Liver (tissue), 9 donors: ENCODE measurements around the gene MYO10. TPM values are rescaled to one million over a fixed set of nuclear protein-coding genes. Genes with fewer than 3 reads are reported as not detected.

Experiments used
- DNase-seq: peaks from one replicate; pipeline ENCODE4 v3.0.0-alpha.2; 2017; ENCODE audit warnings: low spot score
- H3K27ac ChIP-seq, 2 donors: one replicate each; pipeline ENCODE4 v1.7.0; 2013; ENCODE audit warnings: inconsistent platforms in 2 of 2, low read length in 2 of 2, control low read depth in 1 of 2, low read depth in 1 of 2, mild to moderate bottlenecking in 1 of 2
- H3K27me3 ChIP-seq, 4 donors: one replicate each; pipeline versions ENCODE4 v1.6.1 to v1.7.0; 2013; ENCODE audit warnings: low read length in 3 of 4, inconsistent platforms in 1 of 4, mild to moderate bottlenecking in 1 of 4, moderate library complexity in 1 of 4; ENCODE audit not compliant: control insufficient read depth in 4 of 4, insufficient read depth in 4 of 4
- H3K36me3 ChIP-seq, 4 donors: one replicate each; pipeline versions ENCODE4 v1.6.1 to v1.7.0; 2013; ENCODE audit warnings: low read length in 3 of 4, mild to moderate bottlenecking in 3 of 4, low read depth in 1 of 4, moderate library complexity in 1 of 4; ENCODE audit not compliant: control insufficient read depth in 4 of 4, insufficient read depth in 3 of 4
- H3K4me1 ChIP-seq, 4 donors: one replicate each; pipeline versions ENCODE4 v1.6.1 to v1.7.0; 2013; ENCODE audit warnings: low read length in 3 of 4, mild to moderate bottlenecking in 3 of 4, moderate library complexity in 1 of 4; ENCODE audit not compliant: control insufficient read depth in 4 of 4, insufficient read depth in 4 of 4
- H3K4me3 ChIP-seq, 3 donors: one replicate each; pipeline versions ENCODE4 v1.6.1 to v1.7.0; 2013; ENCODE audit warnings: low read length in 3 of 3, control low read depth in 1 of 3, low read depth in 1 of 3, mild to moderate bottlenecking in 1 of 3
- H3K9ac ChIP-seq, 2 donors: one replicate each; pipeline ENCODE4 v1.7.0; 2013; ENCODE audit warnings: low read length in 2 of 2, mild to moderate bottlenecking in 2 of 2, moderate library complexity in 2 of 2, control low read depth in 1 of 2, low read depth in 1 of 2
- H3K9me3 ChIP-seq, 4 donors: one replicate each; pipeline versions ENCODE4 v1.6.1 to v1.7.0; 2013; ENCODE audit warnings: low read length in 3 of 4; ENCODE audit not compliant: control insufficient read depth in 4 of 4
- EGR1 ChIP-seq, 2 donors: IDR thresholded peaks; 2 replicates each; pipeline ENCODE4 v1.6.1; 2016 to 2018; ENCODE audit warnings: antibody characterized with exemption in 2 of 2, low read depth in 2 of 2
- FOXA1 ChIP-seq: IDR thresholded peaks from 2 replicates; pipeline ENCODE4 v1.6.1; 2016; ENCODE audit warnings: antibody characterized with exemption
- FOXA2 ChIP-seq: IDR thresholded peaks from 2 replicates; pipeline ENCODE4 v1.6.1; 2016; ENCODE audit warnings: antibody characterized with exemption
- HNF4A ChIP-seq, 2 donors: conservative IDR thresholded peaks; 2 replicates each; pipeline ENCODE4 v1.6.1; 2016; ENCODE audit warnings: antibody characterized with exemption in 2 of 2, mild to moderate bottlenecking in 2 of 2
- HNF4G ChIP-seq: IDR thresholded peaks from 2 replicates; pipeline ENCODE4 v1.6.1; 2016; ENCODE audit warnings: antibody characterized with exemption
- JUND ChIP-seq, 2 donors: IDR thresholded peaks; 2 replicates each; pipeline ENCODE4 v1.6.1; 2016; ENCODE audit warnings: antibody characterized with exemption in 2 of 2
- NR2F2 ChIP-seq: IDR thresholded peaks from 2 replicates; pipeline ENCODE4 v1.6.1; 2016; ENCODE audit warnings: antibody characterized with exemption
- RXRA ChIP-seq, 2 donors: IDR thresholded peaks; 2 replicates each; pipeline ENCODE4 v1.6.1; 2017 to 2018; ENCODE audit warnings: antibody characterized with exemption in 2 of 2, mild to moderate bottlenecking in 1 of 2
- SP1 ChIP-seq: IDR thresholded peaks from 2 replicates; pipeline ENCODE4 v1.6.1; 2018; ENCODE audit warnings: antibody characterized with exemption, mild to moderate bottlenecking
- TAF1 ChIP-seq: conservative IDR thresholded peaks from 2 replicates; pipeline ENCODE4 v1.6.1; 2016; ENCODE audit warnings: antibody characterized with exemption, mild to moderate bottlenecking
- YY1 ChIP-seq: IDR thresholded peaks from 2 replicates; pipeline ENCODE4 v1.6.1; 2016; ENCODE audit warnings: antibody characterized with exemption, mild to moderate bottlenecking
- WGBS: extraction: QIAGEN DNeasy Blood & Tissue Kit; methylation state at CpG from one replicate; pipeline ENCODE4 v1.1.7; 2013; 5-methylcytosine and 5-hydroxymethylcytosine counted together
- polyA plus RNA-seq, 2 donors: library from polyadenylated mRNA; stranded (reverse) in 1 of 2; unstranded in 1 of 2; fragments of 200-250 nt in 1 of 2; fragments of >200 nt in 1 of 2; fragmentation: Nextera tagmentation in 1 of 2; extraction: Ambion mirVana in 1 of 2; gene quantifications; one replicate each; pipeline versions ENCODE4 v1.2.1 to v1.2.3, GENCODE V29; 2013 to 2015
- total RNA-seq, 2 donors: library from RNA; depleted of rRNA; stranded (reverse); fragments of >200 nt; gene quantifications; one replicate each; pipeline ENCODE4 v1.2.3, GENCODE V29; 2014
- TF ChIP-seq, protein P1 (sequence below): IDR thresholded peaks from 2 replicates; pipeline ENCODE4 v1.6.1; 2016; ENCODE audit warnings: antibody characterized with exemption, mild to moderate bottlenecking
- TF ChIP-seq, protein P2 (sequence below): IDR thresholded peaks from 2 replicates; pipeline ENCODE4 v1.6.1; 2016; ENCODE audit warnings: antibody characterized with exemption
- TF ChIP-seq, protein P3 (sequence below): IDR thresholded peaks from 2 replicates; pipeline ENCODE4 v1.6.1; 2016; ENCODE audit warnings: antibody characterized with exemption
- TF ChIP-seq, protein P4 (sequence below): IDR thresholded peaks from 2 replicates; pipeline ENCODE4 v1.6.1; 2016; ENCODE audit warnings: antibody characterized with exemption
- TF ChIP-seq, protein P5 (sequence below): fragments of 150-350 bp; IDR thresholded peaks from 2 replicates; pipeline ENCODE4 v1.5.1; 2017; ENCODE audit warnings: improper control_type of control experiment, low read depth, low read length; ENCODE audit not compliant: missing input control
- donor health status: healthy.
- donor health status: healthy.
- donor health status: healthy.
- donor health status: healthy.
- donor health status: healthy.

Gene MYO10
- total and polyA plus RNA-seq, 4 donors, result 4.3 to 15.3 (median 7.1) TPM

DNA sequence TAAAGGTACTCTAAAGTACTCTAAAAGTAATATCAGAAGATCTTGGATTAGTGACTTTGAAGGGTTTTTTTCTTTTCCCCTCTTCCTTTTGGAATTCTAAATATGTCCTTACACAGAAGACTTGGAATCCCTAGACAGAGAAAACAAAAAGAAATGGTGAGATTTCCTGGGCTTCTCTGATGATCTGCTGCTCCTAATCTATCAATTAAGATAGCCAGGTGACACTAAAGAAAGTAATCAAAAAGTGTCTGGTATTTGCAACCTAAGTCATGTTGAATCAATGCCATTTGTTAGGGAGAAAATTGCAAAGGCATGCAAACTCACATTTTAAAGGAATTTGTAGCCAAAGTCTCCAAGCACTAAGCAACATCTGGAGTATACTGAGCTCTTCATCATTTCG lies 29.5 kb upstream of the MYO10 start:
- Histone ChIP-seq H3K4me1 (no peaks in the 10 kb centered on the region), H3K27me3 (no peaks in the 10 kb centered on the region), H3K9me3 (no peaks in the 10 kb centered on the region), H3K4me3 (no peak overlapping the region), H3K36me3 (no peaks in the 10 kb centered on the region), H3K27ac (no peak overlapping the region), H3K9ac (no peak overlapping the region)
- TF ChIP-seq HNF4G (no peak), NR2F2 (no peak), YY1 (no peak), EGR1 (IDR thresholded peaks at IDR 0.05; ENCODE audit: low read depth in 2 of 2) (no peak), FOXA1 (no peak)
- TF ChIP-seq, protein P1, sequence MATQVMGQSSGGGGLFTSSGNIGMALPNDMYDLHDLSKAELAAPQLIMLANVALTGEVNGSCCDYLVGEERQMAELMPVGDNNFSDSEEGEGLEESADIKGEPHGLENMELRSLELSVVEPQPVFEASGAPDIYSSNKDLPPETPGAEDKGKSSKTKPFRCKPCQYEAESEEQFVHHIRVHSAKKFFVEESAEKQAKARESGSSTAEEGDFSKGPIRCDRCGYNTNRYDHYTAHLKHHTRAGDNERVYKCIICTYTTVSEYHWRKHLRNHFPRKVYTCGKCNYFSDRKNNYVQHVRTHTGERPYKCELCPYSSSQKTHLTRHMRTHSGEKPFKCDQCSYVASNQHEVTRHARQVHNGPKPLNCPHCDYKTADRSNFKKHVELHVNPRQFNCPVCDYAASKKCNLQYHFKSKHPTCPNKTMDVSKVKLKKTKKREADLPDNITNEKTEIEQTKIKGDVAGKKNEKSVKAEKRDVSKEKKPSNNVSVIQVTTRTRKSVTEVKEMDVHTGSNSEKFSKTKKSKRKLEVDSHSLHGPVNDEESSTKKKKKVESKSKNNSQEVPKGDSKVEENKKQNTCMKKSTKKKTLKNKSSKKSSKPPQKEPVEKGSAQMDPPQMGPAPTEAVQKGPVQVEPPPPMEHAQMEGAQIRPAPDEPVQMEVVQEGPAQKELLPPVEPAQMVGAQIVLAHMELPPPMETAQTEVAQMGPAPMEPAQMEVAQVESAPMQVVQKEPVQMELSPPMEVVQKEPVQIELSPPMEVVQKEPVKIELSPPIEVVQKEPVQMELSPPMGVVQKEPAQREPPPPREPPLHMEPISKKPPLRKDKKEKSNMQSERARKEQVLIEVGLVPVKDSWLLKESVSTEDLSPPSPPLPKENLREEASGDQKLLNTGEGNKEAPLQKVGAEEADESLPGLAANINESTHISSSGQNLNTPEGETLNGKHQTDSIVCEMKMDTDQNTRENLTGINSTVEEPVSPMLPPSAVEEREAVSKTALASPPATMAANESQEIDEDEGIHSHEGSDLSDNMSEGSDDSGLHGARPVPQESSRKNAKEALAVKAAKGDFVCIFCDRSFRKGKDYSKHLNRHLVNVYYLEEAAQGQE, result no peak
- TF ChIP-seq, protein P2, sequence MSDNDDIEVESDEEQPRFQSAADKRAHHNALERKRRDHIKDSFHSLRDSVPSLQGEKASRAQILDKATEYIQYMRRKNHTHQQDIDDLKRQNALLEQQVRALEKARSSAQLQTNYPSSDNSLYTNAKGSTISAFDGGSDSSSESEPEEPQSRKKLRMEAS, result no peak
- TF ChIP-seq, protein P3, sequence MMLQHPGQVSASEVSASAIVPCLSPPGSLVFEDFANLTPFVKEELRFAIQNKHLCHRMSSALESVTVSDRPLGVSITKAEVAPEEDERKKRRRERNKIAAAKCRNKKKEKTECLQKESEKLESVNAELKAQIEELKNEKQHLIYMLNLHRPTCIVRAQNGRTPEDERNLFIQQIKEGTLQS, result no peak
- DNase-seq, result no peak
- WGBS, result 38% methylated on average over 1 of the region's 1 CpG

DNA sequence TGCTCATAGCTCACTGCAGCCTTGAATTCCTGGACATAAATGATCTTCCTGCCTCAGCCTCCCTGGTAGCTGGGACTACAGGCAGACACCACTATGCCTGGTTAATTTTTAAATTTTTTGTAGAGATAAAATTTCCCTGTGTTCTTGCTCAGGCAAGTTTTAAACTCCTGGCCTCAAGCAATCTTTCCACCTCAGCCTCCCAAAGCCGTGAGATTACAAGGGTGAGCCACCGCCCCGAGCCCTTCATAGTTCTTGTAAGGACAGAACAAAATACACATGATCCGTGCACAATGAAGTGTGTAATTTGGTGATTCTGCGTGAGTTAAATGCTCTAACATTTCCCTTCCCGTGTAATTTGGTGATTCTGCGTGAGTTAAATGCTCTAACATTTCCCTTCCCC lies 27.7 kb upstream of the MYO10 start:
- TF ChIP-seq, protein P4, sequence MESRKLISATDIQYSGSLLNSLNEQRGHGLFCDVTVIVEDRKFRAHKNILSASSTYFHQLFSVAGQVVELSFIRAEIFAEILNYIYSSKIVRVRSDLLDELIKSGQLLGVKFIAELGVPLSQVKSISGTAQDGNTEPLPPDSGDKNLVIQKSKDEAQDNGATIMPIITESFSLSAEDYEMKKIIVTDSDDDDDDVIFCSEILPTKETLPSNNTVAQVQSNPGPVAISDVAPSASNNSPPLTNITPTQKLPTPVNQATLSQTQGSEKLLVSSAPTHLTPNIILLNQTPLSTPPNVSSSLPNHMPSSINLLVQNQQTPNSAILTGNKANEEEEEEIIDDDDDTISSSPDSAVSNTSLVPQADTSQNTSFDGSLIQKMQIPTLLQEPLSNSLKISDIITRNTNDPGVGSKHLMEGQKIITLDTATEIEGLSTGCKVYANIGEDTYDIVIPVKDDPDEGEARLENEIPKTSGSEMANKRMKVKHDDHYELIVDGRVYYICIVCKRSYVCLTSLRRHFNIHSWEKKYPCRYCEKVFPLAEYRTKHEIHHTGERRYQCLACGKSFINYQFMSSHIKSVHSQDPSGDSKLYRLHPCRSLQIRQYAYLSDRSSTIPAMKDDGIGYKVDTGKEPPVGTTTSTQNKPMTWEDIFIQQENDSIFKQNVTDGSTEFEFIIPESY, result no peak
- TF ChIP-seq EGR1 (IDR thresholded peaks at IDR 0.05; ENCODE audit: low read depth in 2 of 2) (no peak), RXRA (IDR thresholded peaks at IDR 0.05) (no peak), JUND (IDR thresholded peaks at IDR 0.05) (no peak), SP1 (no peak), TAF1 (no peak), HNF4G (no peak), FOXA1 (no peak), FOXA2 (no peak), HNF4A (conservative IDR thresholded peaks at IDR 0.05) (no peak), NR2F2 (no peak)
- TF ChIP-seq, protein P5, sequence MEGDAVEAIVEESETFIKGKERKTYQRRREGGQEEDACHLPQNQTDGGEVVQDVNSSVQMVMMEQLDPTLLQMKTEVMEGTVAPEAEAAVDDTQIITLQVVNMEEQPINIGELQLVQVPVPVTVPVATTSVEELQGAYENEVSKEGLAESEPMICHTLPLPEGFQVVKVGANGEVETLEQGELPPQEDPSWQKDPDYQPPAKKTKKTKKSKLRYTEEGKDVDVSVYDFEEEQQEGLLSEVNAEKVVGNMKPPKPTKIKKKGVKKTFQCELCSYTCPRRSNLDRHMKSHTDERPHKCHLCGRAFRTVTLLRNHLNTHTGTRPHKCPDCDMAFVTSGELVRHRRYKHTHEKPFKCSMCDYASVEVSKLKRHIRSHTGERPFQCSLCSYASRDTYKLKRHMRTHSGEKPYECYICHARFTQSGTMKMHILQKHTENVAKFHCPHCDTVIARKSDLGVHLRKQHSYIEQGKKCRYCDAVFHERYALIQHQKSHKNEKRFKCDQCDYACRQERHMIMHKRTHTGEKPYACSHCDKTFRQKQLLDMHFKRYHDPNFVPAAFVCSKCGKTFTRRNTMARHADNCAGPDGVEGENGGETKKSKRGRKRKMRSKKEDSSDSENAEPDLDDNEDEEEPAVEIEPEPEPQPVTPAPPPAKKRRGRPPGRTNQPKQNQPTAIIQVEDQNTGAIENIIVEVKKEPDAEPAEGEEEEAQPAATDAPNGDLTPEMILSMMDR, result no peak
- H3K36me3 ChIP-seq, result no peaks in the 10 kb centered on the region
- H3K4me1 ChIP-seq, result no peaks in the 10 kb centered on the region
- no peaks in the 10 kb centered on the region for H3K9me3 ChIP-seq
- WGBS, result 87% methylated on average over 7 of the region's 7 CpGs
- H3K27ac ChIP-seq, result no peak overlapping the region
- H3K9ac ChIP-seq, result no peak overlapping the region
- H3K4me3 ChIP-seq, result no peak overlapping the region
- DNase-seq, result no peak
- H3K27me3 ChIP-seq, result no peaks in the 10 kb centered on the region
